Stimulated activated CD4-positive, alpha-beta T cell treated with anti-CD3 and anti-CD28 coated beads, Interleukin-15, amount 100 ng/mL, for 1 hour (primary cell): Measurements from ENCODE around the gene NR1D2.
"Not testable (repeated sequence)": the region's sequence is repeated elsewhere in the genome, so short reads cannot be mapped to it uniquely, and the experiment has no call there.

Source experiments
- DNase-seq, 2 donors: peaks; one replicate each; pipeline ENCODE4 v3.0.0-alpha.2; 2020; ENCODE audit warnings: low read depth in 1 of 2, low spot score in 1 of 2

Gene NR1D2

GRCh38 chr3:24002129-24002528, 57.0 kb downstream of the NR1D2 start:
- DNase-seq: no peak

DNA sequence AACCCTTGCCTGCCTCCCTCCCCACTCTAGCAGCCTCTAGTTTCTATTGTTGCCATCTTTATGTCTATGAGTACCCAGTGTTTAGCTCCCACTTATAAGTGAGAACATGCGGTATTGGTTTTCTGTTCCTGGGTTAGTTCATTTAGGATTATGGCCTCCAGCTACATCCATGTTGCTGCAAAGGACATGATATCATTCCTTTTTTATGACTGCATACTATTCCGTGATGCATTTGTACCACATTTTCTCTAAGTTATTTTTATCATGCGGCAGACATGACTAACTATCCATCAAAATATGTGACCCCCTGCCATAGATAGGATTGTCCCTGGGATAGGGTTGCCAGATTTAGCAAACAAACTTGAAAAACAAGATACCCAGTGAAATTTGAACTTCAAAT, 58.4 kb downstream of the NR1D2 start:
- DNase-seq: no peak

GRCh38 chr3:24004171-24004938, 59.3 kb downstream of the NR1D2 start:
- no peak for DNase-seq

DNA sequence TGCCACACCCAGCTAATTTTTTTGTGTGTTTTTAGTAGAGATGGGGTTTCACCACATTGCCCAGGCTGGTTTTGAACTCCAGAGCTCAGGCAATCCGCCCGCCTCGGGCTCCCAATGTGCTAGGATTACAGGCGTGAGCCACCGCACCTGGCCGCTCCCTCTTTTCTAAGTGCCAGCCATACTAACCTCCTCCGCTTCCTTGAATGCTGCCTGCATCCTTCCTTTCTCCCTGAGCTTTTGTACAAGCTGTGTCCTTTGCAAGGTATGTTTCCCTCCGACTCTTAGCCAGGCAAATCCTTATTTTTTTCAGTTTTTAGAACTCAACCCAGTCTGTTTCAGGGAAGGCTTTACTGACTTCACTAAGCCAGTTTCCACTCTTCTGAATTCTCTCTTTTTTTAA, 60.6 kb downstream of the NR1D2 start:
- no peak for DNase-seq

DNA sequence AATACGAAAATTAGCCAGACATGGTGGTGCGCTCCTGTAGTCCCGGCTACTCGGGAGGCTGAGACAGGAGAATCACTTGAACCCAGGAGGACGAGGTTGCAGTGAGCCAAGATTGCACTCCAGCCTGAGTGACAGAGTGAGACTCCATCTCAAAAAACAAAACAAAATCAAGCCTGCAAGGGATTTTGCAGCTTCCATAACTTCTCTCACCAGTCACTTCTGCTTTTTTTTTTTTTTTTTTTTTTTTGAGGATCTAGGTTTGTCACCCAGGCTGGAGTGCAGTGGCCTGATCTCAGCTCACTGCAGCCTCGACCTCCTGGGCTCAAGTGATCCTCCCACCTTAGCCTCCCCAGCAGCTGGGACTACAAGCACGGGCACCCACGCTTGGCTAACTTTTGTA, 65.7 kb downstream of the NR1D2 start:
- DNase-seq: not testable (repeated sequence)

DNA sequence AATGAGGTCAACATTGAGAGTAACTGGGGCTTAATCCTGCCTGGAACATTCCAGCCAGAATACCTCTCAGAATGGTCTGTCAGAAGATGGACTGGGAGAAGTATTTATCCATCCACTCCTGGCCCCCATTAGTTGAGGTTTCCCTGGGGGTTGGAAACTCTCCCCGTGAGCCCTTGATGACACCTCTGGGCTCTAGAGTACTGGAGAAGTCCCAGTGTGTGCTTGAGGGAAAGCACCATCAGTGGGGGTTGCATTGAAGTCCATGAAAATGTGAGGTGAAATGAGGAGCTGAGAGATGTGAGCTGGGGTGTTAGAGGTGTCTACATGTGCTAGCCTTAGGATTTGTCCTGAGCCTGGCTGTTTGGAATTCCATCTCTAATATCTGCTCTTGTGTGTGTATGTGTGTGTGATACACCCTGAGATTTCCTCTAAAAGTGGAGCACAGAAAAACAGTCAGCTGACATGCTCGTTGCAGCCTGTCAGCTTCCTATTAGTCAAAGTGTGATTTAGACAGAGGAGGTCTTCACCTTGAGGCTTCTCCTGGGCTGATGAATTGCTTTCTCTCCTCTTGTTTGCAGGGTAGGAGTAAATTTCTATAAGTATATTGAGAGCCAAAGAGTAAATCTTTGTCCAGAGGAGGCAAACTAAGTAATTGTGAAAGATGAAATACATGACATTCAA, 67.6 kb downstream of the NR1D2 start:
- no peak for DNase-seq

DNA sequence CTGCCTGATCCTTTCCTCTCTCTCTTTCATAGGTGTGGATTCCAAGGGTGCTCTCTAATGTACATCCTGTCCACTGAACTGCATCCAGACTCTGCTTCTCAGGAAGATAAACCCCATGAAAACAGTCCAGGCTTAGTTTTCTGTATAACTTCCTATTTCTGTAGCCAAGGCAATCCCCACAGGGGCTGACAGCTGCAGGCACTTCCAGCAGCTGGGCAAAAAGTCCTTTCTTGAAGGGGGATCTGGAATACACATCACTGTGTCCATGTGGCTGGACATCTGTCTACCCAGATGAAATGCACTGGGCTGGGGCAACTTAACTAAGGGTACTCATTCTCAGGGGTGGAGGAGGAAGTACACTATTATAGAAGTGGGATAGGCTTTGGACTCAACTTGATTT, 72.2 kb downstream of the NR1D2 start:
- DNase-seq: no peak

DNA sequence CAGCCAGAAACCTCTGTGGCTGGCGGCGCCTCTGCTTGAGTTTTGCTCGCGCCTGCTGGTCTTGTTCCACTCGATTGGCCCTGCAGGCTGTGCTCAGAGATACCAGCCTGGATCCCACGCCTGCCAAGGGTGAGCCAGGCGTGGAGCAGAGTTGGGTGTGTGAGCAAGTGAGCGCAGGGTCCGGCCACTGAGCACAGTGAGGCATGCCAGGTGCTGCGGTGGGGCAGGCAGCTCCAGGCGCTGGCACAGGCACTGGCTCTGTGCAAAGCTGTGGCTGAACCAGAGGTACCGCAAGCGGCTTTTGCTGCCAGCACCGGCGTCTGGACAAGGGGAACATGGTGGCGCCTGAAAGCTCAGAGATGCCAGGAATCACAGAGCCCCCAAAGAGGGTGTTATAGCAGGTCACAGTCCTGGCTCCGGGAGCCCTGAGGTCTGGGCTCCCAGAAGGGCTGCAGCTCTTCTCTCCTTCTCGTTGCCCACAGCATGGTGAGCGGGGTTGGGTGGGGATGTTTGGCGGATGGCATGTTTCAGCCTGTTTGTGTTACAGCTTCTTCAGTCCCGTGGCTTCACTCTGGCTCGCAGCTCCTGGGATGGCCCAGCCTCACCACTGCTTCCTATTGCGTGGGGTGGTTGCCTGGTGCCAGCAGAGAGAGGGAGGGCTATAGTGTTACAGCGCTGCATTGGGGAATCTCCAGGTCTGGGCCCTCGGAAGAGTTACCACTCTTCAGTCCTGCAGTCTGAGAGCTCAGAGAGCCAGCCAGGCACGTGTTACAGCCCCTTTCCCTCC, 73.9 kb downstream of the NR1D2 start:
- DNase-seq: no peak

DNA sequence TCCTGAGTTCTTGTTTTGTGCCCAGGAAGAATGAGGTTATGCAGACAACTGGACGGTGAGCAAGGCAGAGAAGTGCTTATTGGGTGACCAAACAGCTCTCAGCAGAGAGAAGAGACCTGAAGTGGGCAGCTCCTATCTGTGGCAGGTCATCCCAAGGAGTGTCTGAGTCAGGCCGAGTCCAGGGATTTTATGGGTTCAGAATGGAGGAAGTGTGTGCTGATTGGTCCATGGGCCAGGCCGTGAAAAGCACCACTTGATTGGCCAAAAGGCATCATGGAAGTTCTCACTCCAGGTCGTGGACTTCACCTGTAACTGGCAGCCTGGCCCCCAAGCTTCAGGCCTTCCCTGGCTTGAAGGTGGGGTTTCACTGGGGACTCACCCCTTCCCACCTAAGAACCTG, 74.5 kb downstream of the NR1D2 start:
- no peak for DNase-seq

DNA sequence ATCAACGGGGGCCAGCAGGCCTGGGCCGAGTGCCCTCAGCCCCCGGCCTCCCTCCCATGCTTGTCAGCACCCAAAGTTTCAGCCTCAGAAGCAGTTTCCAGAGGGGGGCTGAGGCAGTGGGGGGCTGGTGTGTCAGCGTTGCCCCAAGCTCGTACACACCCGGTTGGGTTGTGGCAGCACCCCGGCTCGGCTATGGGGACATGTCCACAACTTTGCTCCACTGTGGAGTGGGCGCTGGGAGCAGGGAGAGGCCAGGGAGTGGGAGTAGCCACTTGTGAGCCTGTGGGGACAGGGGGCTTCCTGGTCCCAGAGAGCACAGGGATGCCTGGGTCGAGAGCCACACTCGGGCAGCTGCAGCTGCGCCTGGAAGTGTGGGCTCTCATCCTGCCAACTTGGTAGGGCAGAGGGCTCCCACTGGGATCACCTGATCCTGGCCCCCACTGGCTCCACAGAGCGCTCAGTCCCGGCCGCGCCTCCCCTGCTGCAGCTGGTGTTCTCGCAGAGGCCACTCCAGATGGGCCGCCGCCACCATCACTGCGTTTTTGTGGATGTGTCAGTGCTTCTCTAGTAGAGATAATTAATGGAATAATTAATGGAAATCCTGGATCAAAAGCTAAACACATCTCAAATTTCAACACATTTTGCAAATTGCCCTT, 75.1 kb downstream of the NR1D2 start:
- DNase-seq: no peak

DNA sequence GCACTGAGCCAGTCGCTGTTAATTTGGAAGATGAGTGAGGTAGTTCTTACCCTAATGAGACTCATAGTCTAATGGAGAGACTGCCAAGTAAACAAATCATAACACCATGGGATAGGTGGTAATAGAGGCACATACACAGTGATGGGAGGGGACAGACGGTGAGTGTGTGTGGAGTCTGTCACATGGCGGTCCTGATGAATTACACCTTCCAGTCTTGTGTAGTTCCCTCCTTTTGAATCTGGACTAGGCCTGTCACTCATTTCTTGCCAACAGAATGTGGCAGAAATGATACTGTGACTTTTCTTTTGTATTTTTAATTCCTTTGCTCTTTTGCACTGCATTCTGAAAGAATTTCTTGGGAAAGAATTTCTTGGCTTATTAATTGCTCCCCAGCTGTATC, 78.1 kb downstream of the NR1D2 start:
- no peak for DNase-seq

DNA sequence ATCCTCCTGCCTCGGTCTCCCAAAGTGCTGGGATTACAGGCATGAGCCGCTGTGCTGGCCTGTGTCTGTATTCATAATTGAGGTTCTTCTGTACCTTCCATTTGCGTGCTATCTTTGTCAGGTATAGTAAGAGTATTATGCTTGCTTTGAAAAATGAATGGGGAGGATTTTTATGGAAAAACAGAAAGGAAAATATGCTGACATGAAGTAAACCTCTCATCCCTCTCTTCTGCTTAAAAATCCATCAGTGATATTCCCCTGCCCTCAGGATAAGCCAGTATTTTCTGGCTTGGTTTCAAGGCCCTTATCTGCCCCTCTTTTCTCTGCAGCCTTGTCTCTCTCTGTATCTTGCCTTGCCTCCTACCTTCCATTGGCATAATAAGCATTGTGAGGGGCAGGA, 80.7 kb downstream of the NR1D2 start:
- DNase-seq: no peak

GRCh38 chr3:24026665-24027064, 81.6 kb downstream of the NR1D2 start:
- not testable (repeated sequence) for DNase-seq

DNA sequence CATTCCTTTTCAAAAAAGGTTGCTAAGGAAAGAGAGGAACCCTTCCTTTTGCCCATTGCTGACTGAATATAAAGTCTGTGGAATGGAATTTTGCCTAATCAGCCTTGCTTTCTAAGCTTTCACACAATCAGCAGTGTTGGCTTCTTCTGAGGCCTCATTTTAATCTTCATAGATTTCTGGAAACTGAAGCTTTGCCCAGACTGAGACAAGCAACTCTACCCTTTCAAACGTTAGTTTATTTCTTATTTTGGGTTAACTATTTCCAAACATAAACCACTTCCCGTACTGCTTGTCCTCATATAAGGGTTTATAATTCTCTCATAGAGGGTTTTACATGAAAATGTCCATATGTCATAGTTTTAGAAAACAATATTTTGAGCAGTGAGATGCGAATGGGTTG, 82.9 kb downstream of the NR1D2 start:
- no peak for DNase-seq
